Esophagus muscularis mucosa (tissue), 4 donors: ENCODE results near the gene CNTRL.

Experiments
- EP300 ChIP-seq: sonication (generic); formaldehyde crosslinking; IDR thresholded peaks from one replicate; pipeline ENCODE4 v1.6.1; 2017; ENCODE audit warnings: antibody characterized with exemption
- POLR2A ChIP-seq: fragments of 450-650 bp; IDR thresholded peaks from one replicate; pipeline ENCODE4 v1.6.1; 2017; ENCODE audit warnings: antibody characterized with exemption, moderate library complexity, mild to moderate bottlenecking, low read depth
- POLR2AphosphoS5 ChIP-seq, 2 donors: sonication (generic); formaldehyde crosslinking; IDR thresholded peaks; one replicate each; pipeline ENCODE4 v1.6.1; 2017; ENCODE audit warnings: antibody characterized with exemption in 2 of 2
- TF ChIP-seq, protein P1 (sequence below), 3 experiments: fragments of 200-600 bp in 2 of 3; fragments of 450-650 bp in 1 of 3; sonication (generic) in 2 of 3; IDR thresholded peaks; one replicate each; pipeline ENCODE4 v1.5.1; 2017 to 2019; ENCODE audit warnings: antibody characterized with exemption in 3 of 3, mild to moderate bottlenecking in 2 of 3, moderate library complexity in 1 of 3

DNA sequence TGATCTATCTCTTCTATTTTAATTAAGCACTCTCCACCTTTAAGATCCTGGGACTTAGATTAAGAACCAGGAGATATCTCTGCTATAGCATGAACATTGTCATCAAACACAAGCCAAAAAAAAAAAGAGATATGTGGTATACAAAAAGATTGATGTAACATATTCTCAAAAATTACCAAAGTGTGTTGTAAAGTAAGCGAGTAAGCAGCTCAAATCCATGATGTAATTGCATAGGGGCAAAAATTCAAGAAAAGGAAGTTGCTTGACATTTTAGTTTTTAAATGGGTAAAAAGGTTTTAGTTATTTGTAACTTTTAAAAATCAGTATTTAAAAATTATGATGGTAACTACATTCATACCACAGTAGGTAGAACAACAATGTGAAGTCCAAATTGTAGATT, 40.7 kb downstream of the CNTRL start:
- TF ChIP-seq, protein P1, sequence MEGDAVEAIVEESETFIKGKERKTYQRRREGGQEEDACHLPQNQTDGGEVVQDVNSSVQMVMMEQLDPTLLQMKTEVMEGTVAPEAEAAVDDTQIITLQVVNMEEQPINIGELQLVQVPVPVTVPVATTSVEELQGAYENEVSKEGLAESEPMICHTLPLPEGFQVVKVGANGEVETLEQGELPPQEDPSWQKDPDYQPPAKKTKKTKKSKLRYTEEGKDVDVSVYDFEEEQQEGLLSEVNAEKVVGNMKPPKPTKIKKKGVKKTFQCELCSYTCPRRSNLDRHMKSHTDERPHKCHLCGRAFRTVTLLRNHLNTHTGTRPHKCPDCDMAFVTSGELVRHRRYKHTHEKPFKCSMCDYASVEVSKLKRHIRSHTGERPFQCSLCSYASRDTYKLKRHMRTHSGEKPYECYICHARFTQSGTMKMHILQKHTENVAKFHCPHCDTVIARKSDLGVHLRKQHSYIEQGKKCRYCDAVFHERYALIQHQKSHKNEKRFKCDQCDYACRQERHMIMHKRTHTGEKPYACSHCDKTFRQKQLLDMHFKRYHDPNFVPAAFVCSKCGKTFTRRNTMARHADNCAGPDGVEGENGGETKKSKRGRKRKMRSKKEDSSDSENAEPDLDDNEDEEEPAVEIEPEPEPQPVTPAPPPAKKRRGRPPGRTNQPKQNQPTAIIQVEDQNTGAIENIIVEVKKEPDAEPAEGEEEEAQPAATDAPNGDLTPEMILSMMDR (IDR thresholded peaks at IDR 0.05) = no peak
- TF ChIP-seq POLR2A (no peak), POLR2AphosphoS5 (IDR thresholded peaks at IDR 0.05) (no peak), EP300 (no peak)
